BLaER1 treated with 17β-estradiol and CSF1 and Interleukin-3, amounts not matched to agents 10 nM and 100 nM (cell line): ENCODE results near the gene CRLF1.

Experiments used
- H3K27ac ChIP-seq, 11 experiments: shearing (Covaris generic); formaldehyde crosslinking; 2 replicates each; pipeline ENCODE4 v1.8.1; 2022
- H3K27me3 ChIP-seq, 11 experiments: shearing (Covaris generic); formaldehyde crosslinking; 2 replicates each; pipeline ENCODE4 v1.8.1; 2022
- H3K36me3 ChIP-seq, 11 experiments: shearing (Covaris generic); formaldehyde crosslinking; 2 replicates each; pipeline ENCODE4 v1.8.1; 2022
- H3K4me1 ChIP-seq, 10 experiments: shearing (Covaris generic); formaldehyde crosslinking; 2 replicates each; pipeline ENCODE4 v1.8.1; 2022
- H3K4me2 ChIP-seq, 11 experiments: shearing (Covaris generic); formaldehyde crosslinking; 2 replicates each; pipeline ENCODE4 v1.8.1; 2022
- H3K4me3 ChIP-seq, 10 experiments: shearing (Covaris generic); formaldehyde crosslinking; 2 replicates each; pipeline ENCODE4 v1.8.1; 2022
- H3K9ac ChIP-seq, 11 experiments: shearing (Covaris generic); formaldehyde crosslinking; 2 replicates each; pipeline ENCODE4 v1.8.1; 2022
- H3K9me3 ChIP-seq, 11 experiments: shearing (Covaris generic); formaldehyde crosslinking; replicated peaks in 1 of 11; 2 replicates each; pipeline ENCODE4 v1.8.1; 2022
- H4K20me1 ChIP-seq, 11 experiments: shearing (Covaris generic); formaldehyde crosslinking; 2 replicates each; pipeline ENCODE4 v1.8.1; 2022
- Cebpa-rat ChIP-seq, 11 experiments: shearing (Covaris generic); IDR thresholded peaks; 2 replicates each; pipeline ENCODE4 v1.8.1; 2022

CRLF1 gene, protein sequence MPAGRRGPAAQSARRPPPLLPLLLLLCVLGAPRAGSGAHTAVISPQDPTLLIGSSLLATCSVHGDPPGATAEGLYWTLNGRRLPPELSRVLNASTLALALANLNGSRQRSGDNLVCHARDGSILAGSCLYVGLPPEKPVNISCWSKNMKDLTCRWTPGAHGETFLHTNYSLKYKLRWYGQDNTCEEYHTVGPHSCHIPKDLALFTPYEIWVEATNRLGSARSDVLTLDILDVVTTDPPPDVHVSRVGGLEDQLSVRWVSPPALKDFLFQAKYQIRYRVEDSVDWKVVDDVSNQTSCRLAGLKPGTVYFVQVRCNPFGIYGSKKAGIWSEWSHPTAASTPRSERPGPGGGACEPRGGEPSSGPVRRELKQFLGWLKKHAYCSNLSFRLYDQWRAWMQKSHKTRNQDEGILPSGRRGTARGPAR

DNA sequence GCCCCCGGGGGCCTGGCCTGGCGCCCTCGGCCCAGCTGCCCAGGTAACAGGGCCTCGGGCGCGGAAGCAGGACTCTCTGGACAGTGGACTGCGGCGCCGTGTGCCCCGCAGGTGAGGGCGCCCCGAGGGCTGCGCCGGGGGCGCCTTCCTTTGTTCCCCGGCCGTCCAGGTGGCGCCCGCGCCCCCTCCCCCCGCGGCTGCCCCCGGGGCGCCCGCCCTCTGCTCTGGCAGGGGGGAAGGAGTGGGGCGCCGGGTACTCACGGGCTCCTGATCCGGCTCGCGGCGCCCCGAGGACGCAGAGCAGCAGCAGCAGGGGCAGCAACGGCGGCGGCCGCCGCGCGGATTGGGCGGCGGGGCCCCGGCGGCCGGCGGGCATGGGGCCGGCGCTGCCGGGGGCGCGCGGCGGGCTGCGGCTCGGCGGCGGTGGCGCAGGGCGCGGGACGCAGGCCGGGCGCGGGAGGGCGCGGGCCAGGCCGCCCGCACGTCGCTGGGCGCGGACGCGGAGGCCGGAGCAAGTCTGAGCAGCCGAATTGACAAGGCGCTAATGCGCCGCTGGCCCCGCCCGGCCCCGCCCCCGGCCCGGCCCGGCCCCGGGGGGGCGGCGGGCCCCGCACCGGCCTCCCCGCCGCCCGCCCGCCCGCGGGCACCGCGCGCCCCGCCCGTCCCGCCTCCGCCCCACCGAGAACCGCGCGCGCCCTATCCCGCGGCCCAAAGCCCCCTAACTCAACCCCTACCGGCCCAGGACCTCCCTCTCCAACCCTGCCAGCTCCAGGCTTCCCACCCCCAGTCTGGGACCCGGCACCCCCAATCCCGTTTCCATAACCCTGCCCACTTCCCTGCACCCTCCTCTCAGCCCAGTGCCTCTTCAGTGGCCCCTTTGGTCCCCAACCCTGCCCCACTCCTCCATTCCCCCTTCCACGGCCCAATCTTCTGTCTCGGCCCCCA is at the start of gene CRLF1:
Gene CRLF1, minus strand, starts transcription at position 519 of the 945 bp plus-strand sequence. Its CDS starts 143 bp downstream, at position 376.
- Histone ChIP-seq H3K27ac (no peak within 1 kb of the TSS), H3K4me3 (peak within 1 kb of the TSS; percentile 9 to 56 (median 40); a peak in 15 of 20 replicates), H3K27me3 (peaks cover 98 to 100% (median 100%) of the 10 kb centered on the region in 11 experiments), H4K20me1 (peaks cover 0 to 88% (median 75%) of the 10 kb centered on the region in 11 experiments; a peak in 19 of 22 replicates), H3K9me3 (no peaks in the 10 kb centered on the region), H3K9ac (peak within 1 kb of the TSS in 4 of 11 experiments; percentile 7 to 28 (median 14); a peak in 2 of 22 replicates), H3K4me1 (peaks cover 17 to 41% (median 35%) of the 10 kb centered on the region in 10 experiments), H3K4me2 (peak within 1 kb of the TSS; percentile 61 to 88 (median 75)), H3K36me3 (no peaks in the 10 kb centered on the region)
- TF ChIP-seq Cebpa-rat (IDR thresholded peaks at IDR 0.05): no peak

DNA sequence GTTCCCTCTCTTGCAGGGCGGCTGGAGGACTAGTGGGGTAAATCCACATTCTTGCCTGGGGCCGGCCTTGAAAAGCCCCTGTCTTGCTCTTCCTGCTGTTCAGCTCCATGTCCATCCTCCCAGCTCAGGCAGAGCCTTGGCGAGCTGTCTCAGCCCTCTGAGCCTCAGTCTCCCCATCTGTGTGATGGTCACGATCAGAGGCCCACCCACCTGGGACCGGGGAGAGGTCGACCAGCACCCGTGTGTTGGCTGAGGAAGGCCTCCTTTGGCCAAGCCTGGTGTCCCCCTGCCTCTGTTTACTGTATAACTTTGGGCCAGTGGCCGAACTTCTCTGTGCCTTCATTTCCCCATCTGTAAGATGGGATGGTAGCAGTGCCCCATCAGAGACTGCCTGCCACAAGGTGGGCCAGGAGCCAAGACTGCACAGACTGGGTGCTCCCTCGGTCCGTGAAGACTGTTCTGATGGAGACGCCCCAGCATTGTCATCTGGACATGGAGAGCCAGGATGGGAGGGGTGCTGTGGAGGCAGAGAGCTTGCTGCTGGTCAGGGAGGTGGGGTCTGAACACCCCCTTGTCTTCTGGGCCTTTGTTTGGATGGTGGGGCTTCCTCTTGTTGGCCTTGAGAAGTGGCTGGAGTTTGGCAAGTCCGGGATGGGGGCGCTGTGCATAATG is 48.7 kb upstream of the CRLF1 start:
- Histone ChIP-seq H3K4me2 (peak overlapping the region in 4 of 11 experiments; percentile 19 to 48 (median 38); a peak in 5 of 22 replicates), H3K4me3 (no peak overlapping the region), H3K27ac (no peak overlapping the region), H3K9ac (no peak overlapping the region), H3K9me3 (no peaks in the 10 kb centered on the region), H3K4me1 (peaks cover 50 to 74% (median 69%) of the 10 kb centered on the region in 10 experiments), H4K20me1 (peaks cover 30 to 85% (median 57%) of the 10 kb centered on the region in 11 experiments; a peak in 19 of 22 replicates), H3K36me3 (peaks cover 0 to 14% (median 0%) of the 10 kb centered on the region in 11 experiments; a peak in 4 of 22 replicates), H3K27me3 (no peaks in the 10 kb centered on the region)
- TF ChIP-seq Cebpa-rat (IDR thresholded peaks at IDR 0.05): no peak

- Histone ChIP-seq H3K9ac (no peak overlapping the region), H3K4me1 (peaks cover 50 to 74% (median 69%) of the 10 kb centered on the region in 10 experiments), H3K4me2 (no peak overlapping the region), H3K27ac (no peak overlapping the region), H3K9me3 (no peaks in the 10 kb centered on the region), H3K4me3 (no peak overlapping the region), H3K27me3 (no peaks in the 10 kb centered on the region), H4K20me1 (peaks cover 38 to 85% (median 61%) of the 10 kb centered on the region in 11 experiments; a peak in 19 of 22 replicates), H3K36me3 (peaks cover 0 to 14% (median 0%) of the 10 kb centered on the region in 11 experiments; a peak in 4 of 22 replicates)
- no peak for TF ChIP-seq Cebpa-rat (IDR thresholded peaks at IDR 0.05)
Observed at GRCh38 chr19:18654469-18654868, 47.9 kb upstream of the CRLF1 start.

- no peak overlapping the region for H3K4me3 ChIP-seq
- H3K9me3 ChIP-seq: no peaks in the 10 kb centered on the region
- no peak overlapping the region for H3K27ac ChIP-seq
- peaks cover 43 to 85% (median 67%) of the 10 kb centered on the region in 11 experiments; a peak in 20 of 22 replicates for H4K20me1 ChIP-seq
- no peak for TF ChIP-seq Cebpa-rat (IDR thresholded peaks at IDR 0.05)
- no peak overlapping the region for H3K9ac ChIP-seq
- no peak overlapping the region for H3K4me2 ChIP-seq
- H3K27me3 ChIP-seq: no peaks in the 10 kb centered on the region
- H3K4me1 ChIP-seq: peaks cover 50 to 74% (median 69%) of the 10 kb centered on the region in 10 experiments
- H3K36me3 ChIP-seq: peaks cover 0 to 14% (median 0%) of the 10 kb centered on the region in 11 experiments; a peak in 4 of 22 replicates
Observed at GRCh38 chr19:18653853-18654252, 47.3 kb upstream of the CRLF1 start.

DNA sequence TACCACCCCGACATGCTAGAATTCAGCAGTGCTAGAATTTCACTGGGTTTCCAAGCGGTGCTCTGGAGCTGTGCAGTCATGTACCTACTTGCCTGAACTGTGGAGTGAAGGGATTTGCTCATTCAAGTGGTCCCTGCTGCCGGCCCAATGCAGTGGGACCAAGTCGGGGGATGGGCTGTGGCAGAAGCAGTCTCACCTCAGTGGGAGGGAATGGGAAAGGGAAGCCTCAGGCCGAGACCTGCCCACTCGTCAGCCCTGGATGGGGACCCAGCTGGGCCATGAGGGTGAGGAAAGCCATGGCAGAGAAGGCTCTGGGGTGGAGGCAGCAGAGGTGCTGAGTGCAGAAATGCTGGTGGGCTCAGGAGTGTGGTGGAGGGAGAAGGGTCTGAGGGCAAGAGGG is 45.1 kb upstream of the CRLF1 start:
- Histone ChIP-seq H3K9ac (peak overlapping the region in 1 of 11 experiments; percentile 52; a peak in 2 of 22 replicates), H3K27me3 (no peaks in the 10 kb centered on the region), H4K20me1 (peaks cover 48 to 83% (median 70%) of the 10 kb centered on the region in 11 experiments; a peak in 21 of 22 replicates), H3K27ac (no peak overlapping the region), H3K9me3 (no peaks in the 10 kb centered on the region), H3K4me1 (peaks cover 48 to 73% (median 68%) of the 10 kb centered on the region in 10 experiments), H3K36me3 (peaks cover 0 to 14% (median 0%) of the 10 kb centered on the region in 11 experiments; a peak in 4 of 22 replicates), H3K4me2 (peak overlapping the region; percentile 7 to 97 (median 91); a peak in 14 of 22 replicates), H3K4me3 (no peak overlapping the region)
- TF ChIP-seq Cebpa-rat (IDR thresholded peaks at IDR 0.05): no peak

GRCh38 chr19:18651300-18651699 is 44.7 kb upstream of the CRLF1 start:
- no peak overlapping the region for H3K4me3 ChIP-seq
- peaks cover 0 to 14% (median 0%) of the 10 kb centered on the region in 11 experiments; a peak in 4 of 22 replicates for H3K36me3 ChIP-seq
- peaks cover 48 to 84% (median 69%) of the 10 kb centered on the region in 11 experiments; a peak in 21 of 22 replicates for H4K20me1 ChIP-seq
- H3K27me3 ChIP-seq: no peaks in the 10 kb centered on the region
- peaks cover 50 to 72% (median 69%) of the 10 kb centered on the region in 10 experiments for H3K4me1 ChIP-seq
- TF ChIP-seq Cebpa-rat (IDR thresholded peaks at IDR 0.05): no peak
- no peaks in the 10 kb centered on the region for H3K9me3 ChIP-seq
- no peak overlapping the region for H3K27ac ChIP-seq
- peak overlapping the region; percentile 82 to 97 (median 92); a peak in 18 of 22 replicates for H3K4me2 ChIP-seq
- H3K9ac ChIP-seq: peak overlapping the region in 2 of 11 experiments; percentile 5 to 52; a peak in 4 of 22 replicates

DNA sequence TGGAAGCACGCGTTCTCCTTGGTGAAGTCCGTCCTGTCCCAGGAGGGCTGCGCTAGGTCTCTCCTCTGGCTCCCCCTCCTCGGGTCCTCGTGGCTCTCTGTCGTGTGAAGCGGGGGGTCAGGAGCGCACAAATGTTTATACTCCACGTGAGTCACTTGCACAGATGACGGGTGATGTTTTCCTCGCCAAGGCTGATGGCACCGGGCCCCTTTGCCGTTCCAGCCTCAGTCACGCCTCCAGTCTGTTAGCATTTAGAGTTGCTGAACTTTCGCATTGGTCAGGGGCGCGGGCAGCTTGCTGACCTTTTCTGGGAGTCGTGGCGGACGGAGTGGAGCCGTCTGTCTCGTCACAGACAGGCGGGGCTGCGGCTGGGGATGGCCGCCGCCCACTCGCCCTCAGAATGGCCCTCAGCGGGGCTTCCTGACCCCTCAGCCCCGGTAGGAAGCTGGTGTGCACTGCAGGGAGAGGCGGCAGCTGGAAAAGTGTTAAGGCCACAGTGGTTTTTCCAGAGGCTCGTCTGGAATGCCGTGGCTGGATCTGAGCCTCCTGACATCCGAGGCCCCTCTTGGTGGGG is 44.0 kb upstream of the CRLF1 start:
- H3K4me2 ChIP-seq: peak overlapping the region; percentile 82 to 97 (median 92)
- peak overlapping the region in 3 of 10 experiments; percentile 43 to 45 (median 45); a peak in 4 of 20 replicates for H3K4me3 ChIP-seq
- H3K36me3 ChIP-seq: peaks cover 0 to 14% (median 0%) of the 10 kb centered on the region in 11 experiments; a peak in 4 of 22 replicates
- peak overlapping the region in 9 of 11 experiments; percentile 14 to 71 (median 51); a peak in 12 of 22 replicates for H3K27ac ChIP-seq
- peak overlapping the region in 10 of 11 experiments; percentile 36 to 65 (median 56); a peak in 16 of 22 replicates for H3K9ac ChIP-seq
- peaks cover 48 to 84% (median 70%) of the 10 kb centered on the region in 11 experiments; a peak in 21 of 22 replicates for H4K20me1 ChIP-seq
- no peaks in the 10 kb centered on the region for H3K27me3 ChIP-seq
- H3K4me1 ChIP-seq: peaks cover 55 to 72% (median 69%) of the 10 kb centered on the region in 10 experiments
- TF ChIP-seq Cebpa-rat (IDR thresholded peaks at IDR 0.05): no peak
- no peaks in the 10 kb centered on the region for H3K9me3 ChIP-seq
